Naive B cell (primary cell): ENCODE measurements around the gene ATP5ME. TPM values are rescaled to one million over a fixed set of nuclear protein-coding genes. Genes with fewer than 3 reads are reported as not detected.
A peak's percentile ranks its signal among the peaks of the same experiment; 100 is the strongest.

ENCODE experiments used
- ATAC-seq, 2 donors: fragments of 150-1000 bp; cut with Tn5 transposase; 2 replicates each; pipeline ENCODE4 v1.10.0; 2021; ENCODE audit warnings: low read depth in 2 of 2, mild to moderate bottlenecking in 2 of 2, moderate library complexity in 2 of 2
- DNase-seq: peaks from one replicate; pipeline ENCODE4 v3.0.0; 2022
- H3K27ac Mint-ChIP-seq, 6 donors: one replicate each; pipeline ENCODE4 v1.8.0; 2020 to 2022; ENCODE audit warnings: mild to moderate bottlenecking in 6 of 6, mixed read lengths in 6 of 6, moderate library complexity in 5 of 6, inconsistent platforms in 2 of 6
- H3K27me3 Mint-ChIP-seq, 3 donors: one replicate each; pipeline ENCODE4 v1.8.0; 2021 to 2022; ENCODE audit warnings: mixed read lengths in 3 of 3, mild to moderate bottlenecking in 1 of 3
- H3K36me3 Mint-ChIP-seq, 2 donors: one replicate each; pipeline ENCODE4 v1.8.0; 2020 to 2022; ENCODE audit warnings: mixed read lengths in 2 of 2, inconsistent platforms in 1 of 2, mild to moderate bottlenecking in 1 of 2
- H3K4me1 Mint-ChIP-seq, 3 donors: one replicate each; pipeline ENCODE4 v1.8.0; 2020 to 2022; ENCODE audit warnings: mixed read lengths in 3 of 3, inconsistent platforms in 1 of 3, mild to moderate bottlenecking in 1 of 3, moderate library complexity in 1 of 3
- H3K4me3 Mint-ChIP-seq, 8 donors: one replicate each; pipeline ENCODE4 v1.8.0; 2020 to 2022; ENCODE audit warnings: mild to moderate bottlenecking in 8 of 8, mixed read lengths in 8 of 8, moderate library complexity in 8 of 8, inconsistent platforms in 2 of 8
- H3K9me3 Mint-ChIP-seq, 7 donors: one replicate each; pipeline ENCODE4 v1.8.0; 2020 to 2022; ENCODE audit warnings: mixed read lengths in 7 of 7, mild to moderate bottlenecking in 5 of 7, inconsistent platforms in 2 of 7, moderate library complexity in 1 of 7
- polyA plus RNA-seq, 6 donors: library from polyadenylated mRNA; unstranded; fragments of 300-500 nt; fragmentation: Illumina TruSeq; gene quantifications; one replicate each; pipeline ENCODE4 v1.2.3, GENCODE V29; 2021; ENCODE audit warnings: low read depth in 6 of 6

The ATP5ME gene
- polyA plus RNA-seq, 6 donors from 2014 or later, result 320 to 459 (median 358) TPM

- Mint-ChIP-seq H3K4me1 (no peaks in the 10 kb centered on the region), H3K4me3 (no peak overlapping the region), H3K27ac (peak overlapping the region in 1 of 6 donors; percentile 21), H3K9me3 (peaks cover 7 to 15% (median 12%) of the 10 kb centered on the region in 7 donors), H3K36me3 (peaks cover 0 to 9% of the 10 kb centered on the region in 2 donors), H3K27me3 (peaks cover 7 to 29% (median 17%) of the 10 kb centered on the region in 3 donors)
- DNase-seq (no peak), ATAC-seq (no peak)
These were observed 40.0 kb downstream of the ATP5ME start for GRCh38 chr4:633976-634598.

- Mint-ChIP-seq H3K9me3 (peaks cover 7 to 15% (median 12%) of the 10 kb centered on the region in 7 donors), H3K27ac (no peak overlapping the region), H3K27me3 (peaks cover 6 to 26% (median 14%) of the 10 kb centered on the region in 3 donors), H3K4me1 (no peaks in the 10 kb centered on the region), H3K4me3 (no peak overlapping the region), H3K36me3 (peaks cover 0 to 9% of the 10 kb centered on the region in 2 donors)
- DNase-seq (no peak), ATAC-seq (no peak)
These were observed 40.7 kb downstream of the ATP5ME start for GRCh38 chr4:633406-633805.

GRCh38 chr4:632926-633325 is 41.1 kb downstream of the ATP5ME start:
- no peak for ATAC-seq
- H3K4me1 Mint-ChIP-seq, result no peaks in the 10 kb centered on the region
- peaks cover 0 to 9% of the 10 kb centered on the region in 2 donors for H3K36me3 Mint-ChIP-seq
- no peak for DNase-seq
- H3K27ac Mint-ChIP-seq, result no peak overlapping the region
- peaks cover 6 to 22% (median 13%) of the 10 kb centered on the region in 3 donors for H3K27me3 Mint-ChIP-seq
- H3K9me3 Mint-ChIP-seq, result peaks cover 7 to 15% (median 12%) of the 10 kb centered on the region in 7 donors
- H3K4me3 Mint-ChIP-seq, result peak overlapping the region in 1 of 8 donors; percentile 74

- peaks cover 0 to 9% of the 10 kb centered on the region in 2 donors for H3K36me3 Mint-ChIP-seq
These were observed 41.8 kb downstream of the ATP5ME start for GRCh38 chr4:632196-632790.

GRCh38 chr4:630656-631055 is 43.4 kb downstream of the ATP5ME start:
- DNase-seq, result no peak
- no peaks in the 10 kb centered on the region for H3K4me1 Mint-ChIP-seq

More at GRCh38 chr4:632196-632790, 41.8 kb downstream of the ATP5ME start:
- Mint-ChIP-seq H3K4me3 (no peak overlapping the region), H3K4me1 (no peaks in the 10 kb centered on the region), H3K9me3 (peaks cover 7 to 15% (median 12%) of the 10 kb centered on the region in 7 donors), H3K27me3 (peaks cover 6 to 16% (median 12%) of the 10 kb centered on the region in 3 donors), H3K27ac (peak overlapping the region in 1 of 6 donors; percentile 57)
- DNase-seq, result no peak
- no peak for ATAC-seq

GRCh38 chr4:629915-630641 is 44.0 kb downstream of the ATP5ME start:
- ATAC-seq, result no peak

More at GRCh38 chr4:630656-631055, 43.4 kb downstream of the ATP5ME start:
- no peak overlapping the region for H3K27ac Mint-ChIP-seq
- H3K9me3 Mint-ChIP-seq, result peaks cover 7 to 15% (median 12%) of the 10 kb centered on the region in 7 donors
- H3K36me3 Mint-ChIP-seq, result peaks cover 0 to 9% of the 10 kb centered on the region in 2 donors
- peaks cover 5 to 14% (median 6%) of the 10 kb centered on the region in 3 donors for H3K27me3 Mint-ChIP-seq
- no peak for ATAC-seq
- no peak overlapping the region for H3K4me3 Mint-ChIP-seq

GRCh38 chr4:629636-629914 is 44.5 kb downstream of the ATP5ME start:
- Mint-ChIP-seq H3K9me3 (peaks cover 7 to 15% (median 12%) of the 10 kb centered on the region in 7 donors), H3K4me3 (no peak overlapping the region), H3K4me1 (no peaks in the 10 kb centered on the region), H3K27ac (no peak overlapping the region), H3K27me3 (peaks cover 6 to 14% (median 7%) of the 10 kb centered on the region in 3 donors), H3K36me3 (peaks cover 0 to 9% of the 10 kb centered on the region in 2 donors)
- DNase-seq, result no peak
- ATAC-seq, result no peak

More at GRCh38 chr4:629915-630641, 44.0 kb downstream of the ATP5ME start:
- Mint-ChIP-seq H3K36me3 (peaks cover 0 to 9% of the 10 kb centered on the region in 2 donors), H3K4me3 (peak overlapping the region in 1 of 8 donors; percentile 16), H3K27ac (no peak overlapping the region), H3K9me3 (peaks cover 7 to 15% (median 12%) of the 10 kb centered on the region in 7 donors), H3K4me1 (no peaks in the 10 kb centered on the region), H3K27me3 (peaks cover 5 to 13% (median 6%) of the 10 kb centered on the region in 3 donors)
- DNase-seq, result no peak

- Mint-ChIP-seq H3K36me3 (peaks cover 0 to 9% of the 10 kb centered on the region in 2 donors), H3K27ac (no peak overlapping the region), H3K9me3 (peaks cover 7 to 15% (median 12%) of the 10 kb centered on the region in 7 donors), H3K4me3 (no peak overlapping the region), H3K4me1 (no peaks in the 10 kb centered on the region), H3K27me3 (peaks cover 6 to 19% (median 12%) of the 10 kb centered on the region in 3 donors)
- no peak for DNase-seq
- ATAC-seq, result no peak
These were observed 45.0 kb downstream of the ATP5ME start for GRCh38 chr4:628821-629635.

- peaks cover 7 to 15% (median 12%) of the 10 kb centered on the region in 7 donors for H3K9me3 Mint-ChIP-seq
- no peak overlapping the region for H3K4me3 Mint-ChIP-seq
- H3K27ac Mint-ChIP-seq, result no peak overlapping the region
- peaks cover 0 to 9% of the 10 kb centered on the region in 2 donors for H3K36me3 Mint-ChIP-seq
- peaks cover 6 to 19% (median 13%) of the 10 kb centered on the region in 3 donors for H3K27me3 Mint-ChIP-seq
- no peaks in the 10 kb centered on the region for H3K4me1 Mint-ChIP-seq
- no peak for ATAC-seq
- DNase-seq, result no peak
These were observed 45.8 kb downstream of the ATP5ME start for GRCh38 chr4:628311-628741.

- H3K4me1 Mint-ChIP-seq, result no peaks in the 10 kb centered on the region
- peaks cover 6 to 19% (median 13%) of the 10 kb centered on the region in 3 donors for H3K27me3 Mint-ChIP-seq
- H3K27ac Mint-ChIP-seq, result no peak overlapping the region
- no peak for ATAC-seq
- no peak for DNase-seq
- H3K9me3 Mint-ChIP-seq, result peaks cover 7 to 13% (median 10%) of the 10 kb centered on the region in 7 donors
- no peak overlapping the region for H3K4me3 Mint-ChIP-seq
- H3K36me3 Mint-ChIP-seq, result peaks cover 0 to 9% of the 10 kb centered on the region in 2 donors
These were observed 46.5 kb downstream of the ATP5ME start for GRCh38 chr4:627347-628125.

- peaks cover 0 to 6% of the 10 kb centered on the region in 2 donors for H3K36me3 Mint-ChIP-seq
- peaks cover 10 to 27% (median 20%) of the 10 kb centered on the region in 3 donors for H3K27me3 Mint-ChIP-seq
- DNase-seq (no peak), ATAC-seq (no peak)
- H3K9me3 Mint-ChIP-seq, result peaks cover 2 to 8% (median 6%) of the 10 kb centered on the region in 7 donors
- peak overlapping the region in 1 of 8 donors; percentile 3 for H3K4me3 Mint-ChIP-seq
- no peaks in the 10 kb centered on the region for H3K4me1 Mint-ChIP-seq
- no peak overlapping the region for H3K27ac Mint-ChIP-seq
These were observed 47.6 kb downstream of the ATP5ME start for GRCh38 chr4:626201-627091.
